ENCODE measurements around the gene TMEM184B. TPM values are rescaled to one million over a fixed set of nuclear protein-coding genes. Genes with fewer than 3 reads are reported as not detected.

Gene TMEM184B
- polyA plus RNA-seq, 3 donors: 14.0 to 50.2 (median 37.3) TPM

DNA sequence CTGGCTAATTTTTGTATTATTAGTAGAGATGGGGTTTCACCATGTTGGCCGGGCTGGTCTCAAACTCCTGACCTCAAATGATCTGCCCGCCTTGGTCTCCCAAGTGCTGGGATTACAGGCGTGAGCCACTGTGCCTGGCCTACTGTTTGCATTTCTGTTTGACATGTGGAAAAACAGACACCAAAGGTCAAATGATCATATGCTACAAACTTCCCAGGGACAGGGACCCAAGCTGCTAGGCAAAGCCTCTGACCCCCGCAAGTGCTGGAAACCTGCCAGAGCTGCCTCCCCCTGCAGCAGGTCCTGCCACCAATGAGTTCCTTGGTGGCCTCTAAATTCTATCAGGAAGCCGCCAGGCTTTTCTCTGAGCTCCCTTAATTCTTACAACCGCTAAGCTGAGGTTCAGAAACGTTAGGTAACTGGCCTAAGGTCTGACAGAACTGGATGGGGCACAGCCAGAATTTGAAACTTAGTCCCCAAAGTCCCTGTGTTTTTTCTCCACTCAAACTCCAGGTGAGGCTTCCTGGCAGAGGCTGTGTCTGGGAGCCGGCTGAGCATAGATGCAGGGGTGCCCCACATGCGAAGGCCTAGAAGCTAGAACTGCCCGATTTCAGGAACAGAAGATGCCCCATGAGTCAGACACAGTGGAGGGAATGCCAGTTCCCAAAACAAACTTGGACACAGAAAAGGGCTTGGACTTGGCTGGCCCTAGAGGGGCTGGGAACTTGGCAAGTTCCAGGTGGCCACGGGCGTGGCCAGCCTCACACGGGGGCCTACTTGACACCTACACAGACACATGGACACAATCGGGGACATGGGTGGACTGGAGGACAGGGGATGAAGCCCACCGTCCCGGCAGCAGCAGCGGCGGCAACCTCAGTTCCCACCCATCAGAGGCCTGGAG is 37.1 kb upstream of the TMEM184B start:
- no peak overlapping the region for H3K27ac ChIP-seq (ENCODE audit: low read depth, low read length)
- WGBS, 3 donors: 55 to 66% (median 62%) methylated on average over 18 of the region's 18 CpGs

DNA sequence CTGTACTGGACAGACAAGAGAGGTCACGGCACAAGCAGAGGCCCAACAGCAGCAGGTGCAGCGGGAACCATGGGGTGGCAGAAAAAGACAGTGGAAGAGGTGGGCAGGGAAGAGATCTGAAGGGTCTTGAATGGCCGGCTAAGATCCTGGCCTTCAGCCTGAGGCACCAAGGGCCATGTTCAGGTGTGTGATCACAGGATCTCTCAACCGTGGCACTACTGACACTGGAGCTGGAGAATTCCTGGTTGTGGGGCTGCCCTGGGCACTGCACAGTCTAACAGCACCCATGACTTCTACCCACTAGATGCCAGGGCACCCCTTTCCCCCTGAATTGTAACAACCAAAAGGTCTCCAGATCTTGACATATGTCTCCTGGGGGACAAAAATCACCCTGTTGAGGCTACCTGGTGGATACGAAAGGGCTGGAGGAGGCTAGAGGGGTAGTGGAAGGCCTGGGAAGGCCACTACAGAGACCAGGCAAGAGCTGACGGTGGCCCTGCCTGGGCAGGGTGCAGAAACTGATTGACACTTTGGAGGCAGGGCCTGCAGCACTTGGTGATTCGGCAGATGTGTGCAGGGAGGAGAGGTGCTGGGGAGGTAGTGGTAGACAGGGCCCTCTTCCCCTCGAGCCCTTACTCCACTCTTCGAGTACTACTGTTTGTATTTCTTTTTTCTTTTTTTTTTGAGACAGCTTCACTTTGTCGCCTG is 36.1 kb upstream of the TMEM184B start:
- 69 to 81% (median 78%) methylated on average over 10 of the region's 10 CpGs for WGBS, 3 donors
- H3K27ac ChIP-seq (ENCODE audit: low read depth, low read length): no peak overlapping the region

DNA sequence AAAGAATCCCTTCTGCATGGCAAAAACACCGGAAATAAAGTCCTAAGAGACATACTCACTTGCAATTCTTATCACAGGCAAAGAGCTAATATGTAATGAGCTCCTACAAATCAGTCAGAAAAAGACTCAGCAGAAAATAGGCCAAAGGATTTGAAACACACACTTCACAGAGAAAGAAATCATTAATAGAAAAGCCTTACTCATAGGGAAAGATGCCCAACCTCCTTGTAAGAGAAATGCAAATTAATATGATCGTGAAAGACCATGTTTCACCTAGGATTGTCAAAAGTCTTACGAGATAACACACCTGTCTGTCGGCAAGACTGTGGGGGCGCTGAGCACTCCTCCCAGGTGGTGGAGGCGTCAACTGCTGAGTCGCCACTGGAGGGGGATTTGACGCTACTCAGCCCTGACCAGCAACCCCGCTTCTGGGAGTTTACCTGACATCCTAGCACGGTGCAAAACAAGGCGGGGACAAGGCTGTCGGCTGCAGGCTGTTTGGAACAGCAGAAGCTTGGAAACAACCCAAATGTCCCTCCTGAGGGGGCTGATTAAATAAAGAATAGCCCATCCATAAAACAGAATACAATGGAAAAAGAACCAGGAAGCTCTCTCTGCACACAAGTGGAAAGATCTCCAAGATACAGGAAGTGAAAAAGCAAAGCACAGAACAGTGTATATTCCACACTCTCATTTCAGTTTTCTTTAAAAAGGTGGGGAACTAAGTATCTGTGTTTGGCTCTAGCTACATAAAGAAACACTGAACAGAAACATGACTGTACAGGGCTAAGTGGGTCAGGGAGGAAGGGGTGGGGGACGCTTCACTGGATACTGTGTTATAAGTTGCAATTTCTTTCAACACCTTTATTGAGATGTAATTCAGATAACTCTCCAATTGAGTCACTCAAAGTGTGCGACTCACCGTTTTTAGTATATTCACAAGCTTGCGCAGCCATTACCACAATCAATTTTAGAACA is 33.0 kb upstream of the TMEM184B start:
- 28 to 37% (median 32%) methylated on average over 16 of the region's 16 CpGs for whole genome bisulfite sequencing, 3 donors
- H3K27ac ChIP-seq (ENCODE audit: low read depth, low read length): peak overlapping the region; percentile 63

DNA sequence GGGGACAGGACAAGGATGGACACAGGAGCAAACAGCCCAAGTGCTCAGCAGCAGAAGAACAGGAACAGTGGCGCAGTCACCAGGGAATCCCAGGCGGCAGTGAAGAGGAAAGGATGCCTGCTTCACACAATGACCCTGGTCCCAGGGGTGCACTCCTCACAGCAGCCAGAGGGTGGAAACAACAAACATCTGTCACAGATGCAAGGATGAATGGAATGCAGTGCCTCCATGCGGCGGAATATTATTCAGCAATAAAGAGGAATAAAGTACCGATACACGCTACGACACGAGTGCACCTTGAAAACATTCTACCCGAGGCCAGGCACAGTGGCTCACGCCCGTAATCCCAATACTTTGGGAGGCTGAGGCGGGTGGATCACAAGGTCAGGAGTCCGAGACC is 31.7 kb upstream of the TMEM184B start:
- WGBS, 3 donors: 58 to 79% (median 70%) methylated on average over 13 of the region's 13 CpGs
- H3K27ac ChIP-seq (ENCODE audit: low read depth, low read length): no peak overlapping the region

DNA sequence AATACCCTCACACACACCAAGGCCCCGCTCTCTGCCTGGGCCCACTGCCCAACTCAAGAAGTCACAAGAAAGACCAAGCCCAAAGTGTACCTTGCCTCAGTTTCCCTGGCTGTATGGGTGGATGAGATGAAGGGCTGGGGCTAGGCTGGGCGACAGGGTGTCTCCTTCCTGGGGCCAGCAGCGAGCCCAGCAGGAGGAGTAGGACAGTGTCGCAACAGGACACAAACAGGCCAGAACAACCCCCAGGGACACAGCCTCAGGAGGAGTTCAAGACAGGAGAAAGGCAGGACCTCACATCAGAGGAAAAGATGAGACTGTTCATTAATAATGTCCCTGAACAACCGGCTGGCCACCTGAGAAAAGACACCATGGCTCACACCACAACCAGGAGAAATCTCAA is 31.2 kb upstream of the TMEM184B start:
- 63 to 84% (median 67%) methylated on average over 5 of the region's 5 CpGs for WGBS, 3 donors
- no peak overlapping the region for H3K27ac ChIP-seq (ENCODE audit: low read depth, low read length)

DNA sequence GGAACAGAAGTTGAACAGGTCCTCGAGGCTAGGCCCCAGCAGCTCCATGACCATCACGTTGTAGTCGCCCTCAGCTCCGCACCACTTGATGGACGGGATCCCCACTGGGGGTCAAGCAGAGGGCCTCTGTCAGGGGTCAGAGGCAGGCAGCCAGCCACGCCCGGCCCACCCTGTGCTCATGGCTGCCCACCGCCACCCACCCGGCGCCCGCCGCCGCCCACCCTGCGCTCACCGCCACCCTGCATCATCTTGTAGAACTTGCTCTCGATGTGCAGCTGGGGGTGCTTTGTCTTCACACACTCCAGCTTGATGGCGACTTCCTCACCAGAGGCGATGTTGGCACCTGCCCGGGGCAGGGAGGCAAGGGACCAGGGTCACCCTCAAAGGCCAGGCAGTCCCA is 30.1 kb upstream of the TMEM184B start:
- H3K27ac ChIP-seq (ENCODE audit: low read depth, low read length): no peak overlapping the region
- 93 to 96% (median 94%) methylated on average over 17 to 19 of the region's 19 CpGs for WGBS, 3 donors

DNA sequence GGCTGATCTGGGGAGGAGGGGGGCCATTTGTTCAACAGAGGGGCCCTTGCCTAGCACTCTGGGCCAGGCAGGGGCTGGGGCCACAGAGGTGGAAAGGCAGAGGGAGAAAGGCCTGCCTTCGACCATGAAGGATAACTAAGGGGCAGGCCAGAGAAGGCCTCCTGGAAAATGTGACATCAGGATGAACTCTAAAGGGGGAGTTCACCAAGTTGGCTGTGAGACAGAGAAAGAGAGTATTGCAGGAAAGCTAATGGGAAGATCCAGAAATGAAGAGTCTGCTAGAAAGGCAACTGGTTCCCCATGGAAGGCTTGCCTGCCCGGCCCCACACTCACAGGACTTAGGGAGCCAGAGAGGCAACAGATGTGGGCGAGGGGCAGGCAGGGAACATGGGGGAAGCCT is 28.1 kb upstream of the TMEM184B start:
- H3K27ac ChIP-seq (ENCODE audit: low read depth, low read length): no peak overlapping the region

DNA sequence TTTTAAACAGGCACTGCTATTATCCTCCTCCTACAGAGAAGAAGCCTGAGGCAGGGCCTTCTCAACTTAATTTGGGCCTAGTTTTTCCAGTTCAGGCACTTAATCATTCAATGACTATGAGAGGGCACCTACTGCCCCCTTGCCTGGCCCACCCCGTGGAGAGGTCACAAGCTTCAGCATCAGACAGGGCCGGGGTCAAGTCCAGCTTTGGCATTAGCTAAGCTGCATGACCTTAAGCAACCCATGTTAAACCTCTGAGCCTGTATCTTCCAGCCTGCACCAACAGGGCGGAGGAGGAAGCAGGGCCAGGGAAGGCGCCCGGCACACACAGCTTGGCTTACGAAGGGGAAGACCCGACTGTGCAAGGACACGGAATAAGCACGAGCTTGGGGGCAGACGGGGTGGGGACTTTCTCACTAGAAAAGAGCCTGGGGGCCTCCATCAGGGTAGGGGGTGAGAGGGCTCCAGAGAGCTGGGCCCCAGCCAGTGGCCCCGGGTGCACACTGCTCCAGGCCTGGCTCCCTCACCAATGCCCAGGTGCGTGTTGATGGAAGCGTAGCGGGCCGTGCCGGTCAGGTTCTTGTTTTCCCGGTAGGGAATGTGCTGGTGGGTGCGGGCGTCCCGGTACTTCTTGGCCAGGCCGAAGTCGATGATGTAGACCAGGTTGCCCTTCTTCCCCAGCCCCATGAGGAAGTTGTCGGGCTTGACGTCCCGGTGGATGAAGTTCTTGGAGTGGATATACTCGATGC is 27.6 kb upstream of the TMEM184B start:
- no peak overlapping the region for H3K27ac ChIP-seq (ENCODE audit: low read depth, low read length)
- 83 to 87% (median 85%) methylated on average over 26 of the region's 26 CpGs for WGBS, 3 donors

More for the DNA sequence above, 28.1 kb upstream of the TMEM184B start:
- WGBS, 3 donors: 75 to 85% (median 76%) methylated on average over 3 of the region's 3 CpGs

DNA sequence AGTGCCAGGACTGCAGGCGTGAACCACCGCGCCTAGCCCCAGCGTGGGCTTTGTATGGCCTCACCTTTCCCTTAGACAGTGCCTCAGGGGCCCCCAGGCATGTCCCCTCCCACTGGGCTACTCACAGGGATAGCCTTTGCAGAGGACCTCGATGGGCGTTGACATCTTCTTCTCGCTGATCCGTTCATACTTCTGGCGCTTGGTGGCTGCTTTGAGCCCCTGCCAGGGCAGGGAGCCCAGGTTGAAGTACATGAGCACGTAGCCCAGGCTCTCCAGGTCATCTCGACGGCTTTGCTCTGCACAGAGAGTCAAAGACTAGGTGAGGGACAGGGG is 26.9 kb upstream of the TMEM184B start:
- WGBS, 3 donors: 60 to 89% (median 83%) methylated on average over 12 of the region's 12 CpGs
- no peak overlapping the region for H3K27ac ChIP-seq (ENCODE audit: low read depth, low read length)

DNA sequence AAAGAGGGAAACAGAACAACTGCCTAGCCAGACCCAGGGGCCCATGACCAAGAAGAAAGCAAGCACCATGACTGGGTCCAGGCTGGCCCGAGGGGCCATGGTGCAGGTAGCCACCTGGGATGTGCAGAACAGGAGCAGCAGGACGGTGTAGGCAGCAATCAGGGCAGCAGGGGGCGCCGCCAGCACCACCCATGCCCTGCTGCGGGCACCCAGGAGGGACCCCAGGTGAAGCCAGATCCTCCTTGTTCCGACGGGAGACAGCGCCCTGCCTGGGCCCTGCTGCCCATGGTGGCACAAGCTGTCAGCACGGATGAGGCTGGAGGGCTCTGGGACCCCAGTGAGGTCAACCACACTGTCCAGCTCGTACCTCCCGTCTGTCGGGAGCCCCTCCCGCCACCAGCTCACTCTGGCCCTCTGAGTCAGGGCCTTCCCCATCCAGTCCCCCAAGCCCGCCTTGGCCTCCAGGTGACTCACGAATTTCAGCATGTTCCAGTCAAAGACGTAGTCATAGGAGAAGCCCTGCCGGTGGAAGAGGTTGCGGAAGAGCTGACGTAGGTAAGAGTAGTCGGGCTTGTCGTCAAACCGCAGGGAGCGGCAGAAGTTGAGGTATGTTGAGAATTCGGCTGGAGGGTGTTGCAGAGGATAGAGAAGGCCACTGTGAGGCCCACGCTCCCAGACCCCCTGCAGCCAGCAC is 25.6 kb upstream of the TMEM184B start:
- H3K27ac ChIP-seq (ENCODE audit: low read depth, low read length): no peak overlapping the region
- 87 to 89% (median 88%) methylated on average over 25 of the region's 25 CpGs for WGBS, 3 donors

DNA sequence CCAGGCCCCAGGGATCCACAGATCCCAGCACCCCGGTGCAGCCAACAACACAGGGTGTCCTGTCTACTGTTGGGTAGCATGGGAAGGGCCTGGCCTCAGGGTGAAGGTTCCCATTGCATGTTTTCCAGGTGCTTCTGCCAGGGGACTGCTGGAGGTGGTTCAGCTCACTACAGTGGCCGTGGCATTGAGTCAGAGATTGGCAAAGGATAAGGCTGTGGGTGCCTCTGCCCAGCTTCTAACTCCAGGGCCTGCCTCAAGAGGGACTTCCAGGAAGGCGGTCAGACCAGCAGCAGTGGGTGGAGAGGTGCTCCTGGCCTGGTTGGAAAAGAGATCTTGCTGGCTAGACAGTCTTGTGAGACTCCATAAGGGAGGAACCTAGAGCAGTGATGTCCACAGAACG is 23.6 kb upstream of the TMEM184B start:
- WGBS, 3 donors: 65 to 80% (median 75%) methylated on average over 4 of the region's 4 CpGs
- H3K27ac ChIP-seq (ENCODE audit: low read depth, low read length): no peak overlapping the region

DNA sequence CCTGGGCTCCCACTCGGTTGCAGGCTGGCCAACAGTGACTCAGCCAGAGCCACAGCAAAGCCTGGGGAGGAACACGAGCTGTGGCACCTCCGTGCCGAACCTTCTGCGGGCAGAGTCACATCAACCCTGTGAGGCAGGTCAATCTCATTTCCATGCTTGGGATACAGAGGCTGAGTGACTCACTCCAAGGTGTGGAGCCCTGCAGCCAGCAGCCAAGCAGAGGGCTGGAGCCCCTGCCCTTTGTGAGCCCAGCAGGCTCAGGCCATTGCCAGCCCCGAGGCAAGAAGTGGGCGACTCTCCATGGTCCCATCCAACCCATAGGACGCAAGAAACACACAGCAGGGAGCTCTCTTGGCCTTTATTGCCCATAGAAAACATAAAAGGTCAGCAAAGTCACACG is 23.1 kb upstream of the TMEM184B start:
- 87 to 90% (median 89%) methylated on average over 9 of the region's 9 CpGs for WGBS, 3 donors
- no peak overlapping the region for H3K27ac ChIP-seq (ENCODE audit: low read depth, low read length)

DNA sequence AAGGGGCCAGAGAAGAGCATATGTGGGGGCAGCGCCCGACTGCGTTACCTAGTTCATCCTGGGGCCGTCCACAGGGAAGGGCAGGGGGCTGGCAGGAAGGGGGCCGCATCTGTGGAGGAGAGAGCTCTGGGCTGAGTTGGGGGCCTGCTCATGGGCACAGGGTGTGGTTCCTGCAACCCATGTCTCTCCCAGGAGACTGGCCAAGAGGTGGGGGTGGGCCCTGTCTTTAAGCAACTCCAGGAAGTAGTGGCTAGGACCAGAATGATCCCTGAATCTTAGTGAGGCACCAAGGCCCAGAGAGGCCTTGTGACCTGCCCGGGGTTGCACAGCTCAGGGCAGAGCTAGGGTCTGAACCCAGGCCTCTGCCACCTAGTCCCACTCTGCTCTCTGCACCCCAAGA is 22.5 kb upstream of the TMEM184B start:
- WGBS, 3 donors: 91 to 93% (median 93%) methylated on average over 6 of the region's 6 CpGs
- H3K27ac ChIP-seq (ENCODE audit: low read depth, low read length): no peak overlapping the region

DNA sequence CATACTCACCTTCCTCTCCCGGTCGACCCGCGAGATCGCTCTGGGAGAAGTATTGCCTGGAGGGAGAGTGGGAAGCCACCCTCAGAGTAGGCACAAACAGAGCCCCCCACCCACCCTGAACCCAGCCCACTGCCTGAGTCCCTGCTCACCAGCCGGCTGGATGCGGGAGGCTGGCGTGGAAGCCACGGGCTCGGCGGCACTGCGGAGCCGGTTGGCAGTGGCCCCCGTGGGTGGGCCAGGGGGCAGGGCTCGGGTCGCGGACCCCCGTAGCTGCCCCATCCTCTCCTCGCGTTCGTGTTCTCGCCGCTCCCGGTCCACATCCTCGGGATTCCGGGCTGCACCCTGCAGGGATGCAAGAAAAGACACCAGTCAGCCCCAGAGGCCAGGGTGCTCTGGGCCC is 21.4 kb upstream of the TMEM184B start:
- WGBS, 3 donors: 88 to 96% (median 96%) methylated on average over 12 to 26 of the region's 26 CpGs
- H3K27ac ChIP-seq (ENCODE audit: low read depth, low read length): no peak overlapping the region

DNA sequence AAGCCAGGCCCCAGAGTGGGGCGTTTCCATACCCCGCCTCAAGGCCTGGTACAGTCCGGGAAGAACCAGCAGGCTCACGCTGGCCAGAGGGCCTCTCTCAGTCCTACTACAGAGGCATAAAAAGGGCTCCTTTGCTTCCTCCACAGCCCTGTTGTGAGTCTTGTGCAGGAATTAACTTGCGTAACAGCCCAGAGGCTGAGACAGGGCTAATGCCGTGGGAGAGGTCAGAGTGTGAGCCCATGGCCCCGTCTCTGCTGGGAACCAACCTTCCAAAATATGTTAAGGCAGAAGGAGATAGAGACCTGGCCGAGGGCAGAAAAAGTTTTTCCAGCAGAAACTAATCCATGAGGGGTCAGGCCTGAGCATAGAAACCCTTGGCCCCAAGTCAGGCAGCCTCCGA is 19.9 kb upstream of the TMEM184B start:
- no peak overlapping the region for H3K27ac ChIP-seq (ENCODE audit: low read depth, low read length)
- 54 to 91% (median 58%) methylated on average over 9 of the region's 9 CpGs for WGBS, 3 donors

DNA sequence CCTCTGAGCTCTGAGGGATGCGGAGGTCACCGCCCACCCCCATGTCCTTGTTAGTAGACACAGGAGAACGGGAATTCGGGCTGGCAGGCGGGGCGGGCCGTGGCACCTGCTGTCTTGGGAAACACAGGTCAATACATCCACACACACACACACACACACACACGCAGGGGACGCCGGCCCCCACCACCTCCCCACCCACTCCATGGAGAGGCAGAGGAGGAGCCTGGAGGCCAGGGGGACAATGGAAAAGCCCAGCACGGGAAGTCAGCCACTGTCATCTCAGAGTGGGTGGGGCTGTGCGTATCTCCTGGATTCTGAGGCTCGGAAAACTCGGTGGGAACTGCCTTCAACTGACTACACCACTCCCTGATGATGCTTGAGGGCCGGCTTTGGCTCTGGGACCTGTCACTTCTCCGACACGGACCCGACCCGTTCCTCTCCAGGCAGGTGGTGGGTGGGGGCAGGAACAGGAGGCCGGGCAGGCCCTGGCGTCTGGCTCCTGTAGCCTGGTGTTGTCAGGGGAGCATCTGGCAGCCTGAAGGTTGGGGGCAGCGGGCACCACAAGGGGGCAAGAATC is 18.5 kb upstream of the TMEM184B start:
- WGBS, 3 donors: 64 to 70% (median 70%) methylated on average over 19 to 22 of the region's 22 CpGs
- H3K27ac ChIP-seq (ENCODE audit: low read depth, low read length): peak overlapping the region; percentile 43

DNA sequence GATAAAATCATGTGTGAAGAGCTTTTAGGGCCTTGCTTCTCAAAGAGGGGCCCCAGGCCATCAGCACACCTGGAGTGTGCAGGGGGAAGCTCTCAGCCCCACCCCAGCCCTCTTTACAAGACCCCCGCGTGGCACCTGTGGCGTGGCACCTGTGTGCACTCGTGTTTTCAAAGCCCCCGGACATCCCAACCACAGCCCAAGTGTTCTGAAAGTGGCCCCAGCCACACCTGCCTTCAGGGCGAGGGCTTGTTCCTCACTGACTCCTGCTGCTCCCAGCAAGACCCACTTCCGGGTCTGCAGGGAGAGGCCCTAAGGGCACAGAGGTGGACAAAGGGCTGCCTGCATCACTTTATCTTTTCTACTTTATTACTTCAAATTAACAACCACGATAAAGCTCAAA is 17.5 kb upstream of the TMEM184B start:
- 75 to 90% (median 78%) methylated on average over 8 of the region's 8 CpGs for WGBS, 3 donors
- H3K27ac ChIP-seq (ENCODE audit: low read depth, low read length): no peak overlapping the region

Measured in adipose tissue (tissue), 3 donors.